Measurements from ENCODE around the gene EYA2.

EYA2 gene

DNA sequence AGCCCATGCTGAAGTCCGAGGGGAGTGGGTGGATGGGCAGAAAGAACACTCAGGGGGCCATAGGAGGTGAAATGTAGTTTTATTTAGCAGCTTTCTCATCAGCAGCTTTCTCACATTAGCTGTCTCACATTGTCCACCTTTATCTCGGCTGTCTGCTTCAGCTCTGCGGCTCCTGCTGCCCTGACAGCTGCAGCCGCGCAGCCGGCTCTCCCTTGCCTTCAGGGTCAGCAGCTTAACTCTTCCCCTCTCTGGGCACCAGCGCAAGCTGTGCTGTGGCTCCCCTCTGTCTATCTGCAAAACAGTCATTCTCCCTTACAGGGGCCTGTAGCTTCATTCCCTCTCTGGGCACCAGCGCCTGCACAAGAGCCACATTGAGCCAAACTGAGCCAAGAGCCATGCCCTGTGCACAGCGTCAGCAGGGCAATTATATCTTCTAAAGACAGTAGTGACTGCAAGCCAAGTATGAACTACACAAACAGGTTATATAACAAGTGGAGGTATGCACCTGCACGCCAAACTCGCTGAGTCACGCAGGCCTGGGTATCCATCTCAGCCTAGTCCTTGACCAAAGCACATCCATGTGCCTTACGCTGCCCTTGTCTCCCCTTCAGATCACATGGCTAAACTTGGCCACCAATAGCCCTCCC, 198.8 kb downstream of the EYA2 start (continued):
- TF ChIP-seq ARNTL (CRISPR knock-in tag; IDR thresholded peaks at IDR 0.05; ENCODE audit: borderline replicate concordance, low read depth) (no peak), GLIS3 (CRISPR knock-in tag; IDR thresholded peaks at IDR 0.05) (no peak)
- TF ChIP-seq, protein P1, sequence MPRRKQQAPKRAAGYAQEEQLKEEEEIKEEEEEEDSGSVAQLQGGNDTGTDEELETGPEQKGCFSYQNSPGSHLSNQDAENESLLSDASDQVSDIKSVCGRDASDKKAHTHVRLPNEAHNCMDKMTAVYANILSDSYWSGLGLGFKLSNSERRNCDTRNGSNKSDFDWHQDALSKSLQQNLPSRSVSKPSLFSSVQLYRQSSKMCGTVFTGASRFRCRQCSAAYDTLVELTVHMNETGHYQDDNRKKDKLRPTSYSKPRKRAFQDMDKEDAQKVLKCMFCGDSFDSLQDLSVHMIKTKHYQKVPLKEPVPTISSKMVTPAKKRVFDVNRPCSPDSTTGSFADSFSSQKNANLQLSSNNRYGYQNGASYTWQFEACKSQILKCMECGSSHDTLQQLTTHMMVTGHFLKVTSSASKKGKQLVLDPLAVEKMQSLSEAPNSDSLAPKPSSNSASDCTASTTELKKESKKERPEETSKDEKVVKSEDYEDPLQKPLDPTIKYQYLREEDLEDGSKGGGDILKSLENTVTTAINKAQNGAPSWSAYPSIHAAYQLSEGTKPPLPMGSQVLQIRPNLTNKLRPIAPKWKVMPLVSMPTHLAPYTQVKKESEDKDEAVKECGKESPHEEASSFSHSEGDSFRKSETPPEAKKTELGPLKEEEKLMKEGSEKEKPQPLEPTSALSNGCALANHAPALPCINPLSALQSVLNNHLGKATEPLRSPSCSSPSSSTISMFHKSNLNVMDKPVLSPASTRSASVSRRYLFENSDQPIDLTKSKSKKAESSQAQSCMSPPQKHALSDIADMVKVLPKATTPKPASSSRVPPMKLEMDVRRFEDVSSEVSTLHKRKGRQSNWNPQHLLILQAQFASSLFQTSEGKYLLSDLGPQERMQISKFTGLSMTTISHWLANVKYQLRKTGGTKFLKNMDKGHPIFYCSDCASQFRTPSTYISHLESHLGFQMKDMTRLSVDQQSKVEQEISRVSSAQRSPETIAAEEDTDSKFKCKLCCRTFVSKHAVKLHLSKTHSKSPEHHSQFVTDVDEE (CRISPR knock-in tag; IDR thresholded peaks at IDR 0.05), result no peak

DNA sequence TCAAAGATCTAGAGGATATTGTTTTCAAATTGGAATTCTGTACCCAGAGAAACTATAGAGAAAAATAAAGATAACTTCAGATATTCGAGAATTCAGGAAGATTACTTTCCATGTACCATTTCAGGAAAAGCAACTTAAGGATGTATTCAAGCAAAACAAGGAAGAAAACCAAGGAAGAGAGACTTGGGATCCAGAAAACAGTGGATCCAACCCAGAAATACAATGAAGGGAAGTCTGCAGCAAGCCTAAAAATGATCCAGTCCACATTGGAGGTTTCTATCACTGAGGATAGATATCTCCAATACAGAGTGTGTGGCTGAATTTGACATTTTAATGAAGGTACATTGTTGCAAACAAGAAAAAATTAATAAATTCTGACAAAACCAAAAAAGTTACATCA, 201.0 kb downstream of the EYA2 start:
- TF ChIP-seq, protein P1 (CRISPR knock-in tag; IDR thresholded peaks at IDR 0.05), result no peak
- TF ChIP-seq TCF4 (CRISPR knock-in tag; IDR thresholded peaks at IDR 0.05; ENCODE audit: borderline replicate concordance) (no peak), ISL1 (CRISPR knock-in tag; IDR thresholded peaks at IDR 0.05) (no peak), TOX (CRISPR knock-in tag; IDR thresholded peaks at IDR 0.05; ENCODE audit: borderline replicate concordance) (no peak), ZNF8 (CRISPR knock-in tag; IDR thresholded peaks at IDR 0.05) (no peak), BACH2 (CRISPR knock-in tag; IDR thresholded peaks at IDR 0.05; ENCODE audit: borderline replicate concordance) (no peak), SNAI2 (CRISPR knock-in tag; IDR thresholded peaks at IDR 0.05) (no peak), ZNF70 (CRISPR knock-in tag; IDR thresholded peaks at IDR 0.05) (no peak), ZFP30 (CRISPR knock-in tag; IDR thresholded peaks at IDR 0.05) (no peak), ZNF565 (CRISPR knock-in tag; conservative IDR thresholded peaks at IDR 0.05; ENCODE audit: low read depth) (no peak), RARB (CRISPR knock-in tag; IDR thresholded peaks at IDR 0.05) (no peak)
- TF ChIP-seq, protein P2, sequence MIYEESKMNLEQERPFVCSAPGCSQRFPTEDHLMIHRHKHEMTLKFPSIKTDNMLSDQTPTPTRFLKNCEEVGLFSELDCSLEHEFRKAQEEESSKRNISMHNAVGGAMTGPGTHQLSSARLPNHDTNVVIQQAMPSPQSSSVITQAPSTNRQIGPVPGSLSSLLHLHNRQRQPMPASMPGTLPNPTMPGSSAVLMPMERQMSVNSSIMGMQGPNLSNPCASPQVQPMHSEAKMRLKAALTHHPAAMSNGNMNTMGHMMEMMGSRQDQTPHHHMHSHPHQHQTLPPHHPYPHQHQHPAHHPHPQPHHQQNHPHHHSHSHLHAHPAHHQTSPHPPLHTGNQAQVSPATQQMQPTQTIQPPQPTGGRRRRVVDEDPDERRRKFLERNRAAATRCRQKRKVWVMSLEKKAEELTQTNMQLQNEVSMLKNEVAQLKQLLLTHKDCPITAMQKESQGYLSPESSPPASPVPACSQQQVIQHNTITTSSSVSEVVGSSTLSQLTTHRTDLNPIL (CRISPR knock-in tag; IDR thresholded peaks at IDR 0.05; ENCODE audit: low read depth), result no peak
- TF ChIP-seq, protein P3, sequence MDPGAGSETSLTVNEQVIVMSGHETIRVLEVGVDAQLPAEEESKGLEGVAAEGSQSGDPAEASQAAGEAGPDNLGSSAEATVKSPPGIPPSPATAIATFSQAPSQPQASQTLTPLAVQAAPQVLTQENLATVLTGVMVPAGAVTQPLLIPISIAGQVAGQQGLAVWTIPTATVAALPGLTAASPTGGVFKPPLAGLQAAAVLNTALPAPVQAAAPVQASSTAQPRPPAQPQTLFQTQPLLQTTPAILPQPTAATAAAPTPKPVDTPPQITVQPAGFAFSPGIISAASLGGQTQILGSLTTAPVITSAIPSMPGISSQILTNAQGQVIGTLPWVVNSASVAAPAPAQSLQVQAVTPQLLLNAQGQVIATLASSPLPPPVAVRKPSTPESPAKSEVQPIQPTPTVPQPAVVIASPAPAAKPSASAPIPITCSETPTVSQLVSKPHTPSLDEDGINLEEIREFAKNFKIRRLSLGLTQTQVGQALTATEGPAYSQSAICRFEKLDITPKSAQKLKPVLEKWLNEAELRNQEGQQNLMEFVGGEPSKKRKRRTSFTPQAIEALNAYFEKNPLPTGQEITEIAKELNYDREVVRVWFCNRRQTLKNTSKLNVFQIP (CRISPR knock-in tag; IDR thresholded peaks at IDR 0.05; ENCODE audit: borderline replicate concordance, low read depth), result no peak
- ATAC-seq, result no peak

DNA sequence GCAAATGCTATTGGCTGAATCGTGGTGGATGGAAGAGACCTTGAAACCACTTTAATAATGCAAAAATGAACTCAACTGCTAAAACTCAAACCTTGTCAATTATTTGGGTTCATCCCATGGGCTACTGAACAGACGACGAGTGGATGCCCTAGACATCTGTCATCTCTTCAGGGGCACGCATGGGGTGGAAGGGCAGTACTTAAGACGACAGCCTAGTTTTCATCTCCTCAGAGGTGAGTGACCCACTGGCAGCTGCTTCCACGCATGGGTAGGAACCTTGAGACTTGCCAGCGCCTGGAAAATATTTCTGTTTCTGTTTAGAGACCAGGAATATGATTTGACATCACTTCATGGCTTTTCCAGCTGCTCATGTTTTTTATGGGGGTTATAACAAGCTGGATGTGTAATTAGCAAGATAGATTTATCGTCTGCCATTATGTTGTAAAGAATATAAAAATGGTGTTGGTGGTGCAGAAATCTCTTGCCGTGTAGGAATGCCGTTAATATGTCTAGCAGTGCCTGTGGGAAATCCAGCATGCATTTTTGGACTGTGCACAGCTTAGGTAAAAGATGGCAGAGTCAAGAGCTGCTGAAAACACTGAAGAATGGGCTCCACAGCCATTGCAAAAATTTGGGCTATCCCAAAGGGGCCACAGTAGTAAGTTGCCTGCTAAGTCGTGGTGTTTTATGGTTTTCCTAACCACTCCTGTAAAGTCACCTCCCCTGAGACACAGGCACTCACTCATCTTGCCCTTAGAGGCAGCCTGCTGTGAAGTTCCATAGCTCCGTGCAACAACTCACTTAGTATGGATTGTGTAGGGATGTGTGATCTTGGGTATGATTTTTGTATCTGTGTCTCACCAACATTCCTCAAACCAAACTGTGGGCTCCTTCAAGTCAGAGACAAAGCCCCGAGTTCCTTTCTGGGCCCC, 203.3 kb downstream of the EYA2 start:
- ATAC-seq, result no peak
- no peak for TF ChIP-seq TOX (CRISPR knock-in tag; IDR thresholded peaks at IDR 0.05; ENCODE audit: borderline replicate concordance)
- TF ChIP-seq SNAI2 (CRISPR knock-in tag; IDR thresholded peaks at IDR 0.05), result no peak
- no peak for TF ChIP-seq ZC3H10 (CRISPR knock-in tag; IDR thresholded peaks at IDR 0.05)
- TF ChIP-seq, protein P2 (CRISPR knock-in tag; IDR thresholded peaks at IDR 0.05; ENCODE audit: low read depth), result no peak
- no peak for TF ChIP-seq RARB (CRISPR knock-in tag; IDR thresholded peaks at IDR 0.05)
- no peak for TF ChIP-seq PPARA (CRISPR knock-in tag; IDR thresholded peaks at IDR 0.05; ENCODE audit: borderline replicate concordance)
- TF ChIP-seq ZNF565 (CRISPR knock-in tag; conservative IDR thresholded peaks at IDR 0.05; ENCODE audit: low read depth), result no peak
- TF ChIP-seq GLIS3 (CRISPR knock-in tag; IDR thresholded peaks at IDR 0.05), result no peak
- TF ChIP-seq ARNTL (CRISPR knock-in tag; IDR thresholded peaks at IDR 0.05; ENCODE audit: borderline replicate concordance, low read depth), result no peak
- no peak for TF ChIP-seq OSR1 (CRISPR knock-in tag; IDR thresholded peaks at IDR 0.05)

Measured in SK-N-SH treated with all-trans-retinoic acid at 6 μM for 48 hours (cell line).